HEK293 (cell line): ENCODE measurements around the gene CAV2.

Source experiments
- ATF2 ChIP-seq: fragments of 450-650 bp; formaldehyde crosslinking; IDR thresholded peaks from 2 replicates; pipeline ENCODE4 v1.5.1; 2016; ENCODE audit warnings: missing biosample characterization, missing genetic modification characterization, low read depth
- CTCF ChIP-seq: fragments of 450-650 bp; formaldehyde crosslinking; IDR thresholded peaks from 2 replicates; pipeline ENCODE4 v1.5.1; 2016; ENCODE audit warnings: missing biosample characterization, missing genetic modification characterization
- ZNF274 ChIP-seq, 2 experiments: fragments of 200-500 bp in 1 of 2; fragments of 450-650 bp in 1 of 2; sonication (Bioruptor generic) in 1 of 2; formaldehyde crosslinking in 1 of 2; IDR thresholded peaks; 2 replicates each; pipeline versions ENCODE4 v1.5.1 to v1.6.1; 2014 to 2016; ENCODE audit warnings: borderline replicate concordance in 1 of 2, inconsistent platforms in 1 of 2, low read length in 1 of 2, missing biosample characterization in 1 of 2, missing genetic modification characterization in 1 of 2
- ZNF529 ChIP-seq: fragments of 450-650 bp; formaldehyde crosslinking; IDR thresholded peaks from 2 replicates; pipeline ENCODE4 v1.5.1; 2017; ENCODE audit warnings: missing genetic modification characterization, missing biosample characterization; ENCODE audit not compliant: insufficient replicate concordance
- ZNF654 ChIP-seq: fragments of 450-650 bp; formaldehyde crosslinking; IDR thresholded peaks from 2 replicates; pipeline ENCODE4 v1.5.1; 2016; ENCODE audit warnings: low read depth, missing biosample characterization, missing genetic modification characterization
- ZNF677 ChIP-seq: fragments of 450-650 bp; IDR thresholded peaks from 2 replicates; pipeline ENCODE4 v1.5.0; 2018; ENCODE audit warnings: missing biosample characterization, mild to moderate bottlenecking, missing genetic modification characterization, moderate library complexity
- ZNF768 ChIP-seq: fragments of 450-650 bp; formaldehyde crosslinking; IDR thresholded peaks from 2 replicates; pipeline ENCODE4 v1.5.1; 2018; ENCODE audit warnings: missing biosample characterization, mild to moderate bottlenecking, missing genetic modification characterization

GRCh38 chr7:116468534-116468933 lies 31.0 kb upstream of the CAV2 start:
- TF ChIP-seq ZNF274 (IDR thresholded peaks at IDR 0.05; ENCODE audit: low read length) (no peak), ZNF274 (tag by site-specific recombination; IDR thresholded peaks at IDR 0.05; ENCODE audit: borderline replicate concordance) (no peak), ZNF654 (tag by site-specific recombination) (no peak), ZNF768 (tag by site-specific recombination) (no peak), CTCF (tag by site-specific recombination) (no peak), ATF2 (no peak), ZNF529 (tag by site-specific recombination) (no peak), ZNF677 (tag by site-specific recombination) (no peak)
